Lower leg skin (tissue), 3 donors: ENCODE results near the gene SSRP1.

Experiments
- CTCF ChIP-seq, 3 donors: fragments of 450-650 bp; IDR thresholded peaks; one replicate each; pipeline ENCODE4 v1.5.1; 2016; ENCODE audit warnings: antibody characterized with exemption in 3 of 3, mild to moderate bottlenecking in 3 of 3, moderate library complexity in 2 of 3
- POLR2A ChIP-seq, 2 donors: fragments of 450-650 bp; IDR thresholded peaks; one replicate each; pipeline ENCODE4 v1.6.1; 2016 to 2017; ENCODE audit warnings: antibody characterized with exemption in 2 of 2, mild to moderate bottlenecking in 1 of 2, moderate library complexity in 1 of 2

DNA sequence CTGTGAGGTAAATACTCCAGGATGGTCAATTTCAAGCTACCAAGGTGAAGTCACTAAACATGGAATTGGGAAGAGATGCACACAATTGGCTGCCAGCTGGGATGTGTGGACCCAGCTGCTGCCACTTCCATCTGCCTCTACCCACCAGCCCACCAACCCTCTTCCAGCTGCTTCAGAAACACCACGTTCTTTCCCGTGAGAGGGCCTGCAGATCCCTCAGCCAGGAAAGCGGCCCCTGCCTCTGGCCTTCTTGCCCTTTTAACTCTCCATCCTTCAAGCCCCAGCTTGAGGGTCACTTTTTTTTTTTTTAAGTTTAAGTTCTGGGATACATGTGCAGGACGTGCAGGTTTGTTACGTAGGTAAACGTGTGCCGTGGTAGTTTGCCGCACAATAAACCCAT, 25.3 kb upstream of the SSRP1 start:
- TF ChIP-seq CTCF (IDR thresholded peaks at IDR 0.05) (no peak), POLR2A (IDR thresholded peaks at IDR 0.05) (no peak)
